ENCODE data around the gene SYNPR.

The SYNPR gene

DNA sequence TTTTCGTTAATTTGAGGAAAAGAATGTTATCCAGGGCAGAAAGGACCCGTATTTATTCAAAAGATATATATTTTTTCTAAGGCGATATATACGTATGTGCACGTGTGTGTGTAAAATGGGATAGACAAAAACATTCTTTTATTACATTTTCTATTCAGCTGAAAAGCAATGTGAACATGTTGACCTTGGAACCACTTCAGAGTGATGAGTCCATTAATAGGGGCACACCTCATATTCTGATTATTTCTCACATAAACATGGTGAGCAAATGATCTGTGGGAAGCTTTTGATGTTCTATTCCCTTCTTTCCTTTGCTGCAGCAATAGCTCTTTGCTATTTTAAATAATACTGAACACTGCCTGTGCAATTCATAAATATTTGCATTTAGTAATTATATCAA lies 87.6 kb downstream of the SYNPR start:
- no peak for DNase-seq (ENCODE audit: low read depth, low spot score)
- H3K27ac ChIP-seq, result no peak overlapping the region

DNA sequence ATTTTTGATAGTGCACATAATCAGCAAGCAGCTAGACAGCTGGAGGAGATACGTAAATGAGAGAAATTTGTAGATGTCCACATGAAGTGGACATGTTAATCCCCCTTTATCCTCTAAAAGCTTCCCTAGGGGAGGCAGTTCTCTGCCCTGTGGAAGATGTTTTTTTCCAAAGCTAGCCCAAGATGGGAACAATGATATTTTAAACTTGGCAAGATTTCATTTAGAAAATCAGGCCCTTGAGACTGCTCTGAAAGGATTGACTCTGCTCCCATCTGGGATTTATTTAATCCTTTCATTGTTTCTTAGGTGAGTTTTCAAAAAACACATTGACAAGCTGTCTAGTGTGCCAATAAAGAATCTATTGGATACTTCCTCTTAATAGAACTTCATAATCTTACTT lies 92.0 kb downstream of the SYNPR start:
- DNase-seq (ENCODE audit: low read depth, low spot score), result no peak
- no peak overlapping the region for H3K27ac ChIP-seq

- DNase-seq (ENCODE audit: low read depth, low spot score), result no peak
- H3K27ac ChIP-seq, result no peak overlapping the region
Observed at GRCh38 chr3:63383040-63383439, 104.9 kb downstream of the SYNPR start.

DNA sequence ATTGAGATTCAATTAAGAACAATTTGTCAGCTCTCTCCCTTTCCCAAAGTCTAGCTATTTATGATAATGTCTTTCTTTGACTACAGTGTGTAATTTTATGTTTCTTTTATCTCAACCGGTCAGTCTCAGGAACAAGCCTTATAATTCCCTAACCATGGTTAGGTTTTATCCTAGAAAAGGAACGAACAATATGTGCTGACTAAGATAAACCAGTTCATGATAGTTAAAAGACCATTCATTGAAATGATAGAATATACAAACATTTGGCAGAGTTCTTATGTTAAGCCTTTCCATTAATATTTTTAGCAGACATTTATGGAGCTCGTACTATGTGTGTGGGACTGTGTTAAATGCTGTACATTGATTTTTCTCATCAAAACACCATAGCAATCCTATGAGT lies 106.3 kb downstream of the SYNPR start:
- no peak overlapping the region for H3K27ac ChIP-seq
- DNase-seq (ENCODE audit: low read depth, low spot score), result no peak

GRCh38 chr3:63385629-63386028 lies 107.5 kb downstream of the SYNPR start:
- no peak overlapping the region for H3K27ac ChIP-seq
- no peak for DNase-seq (ENCODE audit: low read depth, low spot score)

- no peak for DNase-seq (ENCODE audit: low read depth, low spot score)
- H3K27ac ChIP-seq, result no peak overlapping the region
Observed at GRCh38 chr3:63386568-63386967, 108.5 kb downstream of the SYNPR start.

GRCh38 chr3:63387568-63387967 lies 109.5 kb downstream of the SYNPR start:
- no peak for DNase-seq (ENCODE audit: low read depth, low spot score)
- no peak overlapping the region for H3K27ac ChIP-seq

GRCh38 chr3:63390710-63391230 lies 112.7 kb downstream of the SYNPR start:
- no peak for DNase-seq (ENCODE audit: low read depth, low spot score)
- no peak overlapping the region for H3K27ac ChIP-seq

- no peak overlapping the region for H3K27ac ChIP-seq
- DNase-seq (ENCODE audit: low read depth, low spot score), result no peak
Observed at GRCh38 chr3:63395960-63396359, 117.9 kb downstream of the SYNPR start.

DNA sequence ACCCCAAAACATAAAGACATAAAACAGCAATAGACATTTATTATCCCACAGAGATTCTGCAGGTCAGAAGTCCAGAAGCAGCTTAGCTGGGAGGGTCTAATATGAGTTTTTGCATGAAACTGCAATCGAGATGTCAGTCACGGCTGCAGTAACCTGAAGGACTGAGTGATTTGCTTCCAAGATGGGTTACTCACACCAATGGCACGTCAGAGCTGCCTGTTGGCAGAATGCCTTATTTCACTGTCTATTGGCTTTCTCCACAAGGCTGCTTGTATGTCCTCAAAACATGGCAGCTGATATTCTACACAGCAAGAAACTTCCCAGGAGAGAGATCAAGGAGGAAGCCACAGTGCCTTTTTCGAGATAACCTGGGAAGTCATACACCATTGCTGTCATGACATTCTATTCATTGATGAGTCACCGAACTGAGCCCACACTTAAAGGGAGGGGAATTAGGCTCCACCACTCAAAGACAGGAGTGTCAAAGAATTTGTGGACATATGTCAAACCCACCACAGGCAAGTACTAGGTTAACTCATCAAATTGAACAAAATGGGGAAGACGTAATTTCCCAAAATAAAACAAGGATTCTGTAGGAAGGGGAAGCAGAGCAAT lies 122.2 kb downstream of the SYNPR start:
- no peak overlapping the region for H3K27ac ChIP-seq

DNA sequence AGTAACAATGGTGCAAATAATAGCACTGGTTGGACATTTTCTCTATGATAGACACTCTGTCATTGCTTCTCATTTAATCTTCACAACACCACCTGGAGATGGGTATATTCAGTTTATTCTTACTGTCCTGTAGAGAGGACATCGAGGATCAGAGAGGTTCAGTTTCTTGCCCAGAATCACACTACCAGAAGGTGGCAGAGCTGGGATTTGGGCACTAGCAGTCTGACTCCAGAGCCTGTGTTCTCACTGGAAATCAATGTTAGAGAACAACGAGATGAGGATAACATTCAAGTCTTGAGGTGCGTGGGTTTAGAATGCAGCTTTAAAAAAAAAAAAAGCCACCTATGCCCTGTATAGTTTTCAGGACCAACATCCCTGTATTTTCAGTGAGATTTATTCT lies 127.8 kb downstream of the SYNPR start:
- DNase-seq (ENCODE audit: low read depth, low spot score), result no peak
- H3K27ac ChIP-seq, result no peak overlapping the region

More for the DNA sequence above, 122.2 kb downstream of the SYNPR start:
- no peak for DNase-seq (ENCODE audit: low read depth, low spot score)

DNA sequence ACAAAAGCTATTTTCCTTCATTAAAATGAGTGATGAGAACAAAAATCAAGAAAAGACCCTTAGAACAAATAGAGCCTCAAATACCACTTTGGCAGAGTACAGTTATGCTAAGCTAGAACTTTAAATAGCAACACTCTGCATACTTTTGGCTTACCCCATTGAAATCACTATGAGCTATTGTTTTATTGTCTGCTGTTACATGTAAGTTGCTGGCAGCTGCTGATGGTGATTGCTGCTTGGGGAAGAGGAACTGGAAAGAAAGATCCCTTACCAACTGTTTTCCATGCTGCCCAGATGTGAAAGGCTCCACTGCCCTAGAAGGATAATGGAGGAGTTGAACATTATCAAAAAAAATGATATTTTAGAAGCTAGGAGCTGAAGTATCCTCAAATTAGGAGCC lies 135.4 kb downstream of the SYNPR start:
- no peak overlapping the region for H3K27ac ChIP-seq
- no peak for DNase-seq (ENCODE audit: low read depth, low spot score)

GRCh38 chr3:63414607-63415006 lies 136.5 kb downstream of the SYNPR start:
- no peak overlapping the region for H3K27ac ChIP-seq
- DNase-seq (ENCODE audit: low read depth, low spot score), result no peak

DNA sequence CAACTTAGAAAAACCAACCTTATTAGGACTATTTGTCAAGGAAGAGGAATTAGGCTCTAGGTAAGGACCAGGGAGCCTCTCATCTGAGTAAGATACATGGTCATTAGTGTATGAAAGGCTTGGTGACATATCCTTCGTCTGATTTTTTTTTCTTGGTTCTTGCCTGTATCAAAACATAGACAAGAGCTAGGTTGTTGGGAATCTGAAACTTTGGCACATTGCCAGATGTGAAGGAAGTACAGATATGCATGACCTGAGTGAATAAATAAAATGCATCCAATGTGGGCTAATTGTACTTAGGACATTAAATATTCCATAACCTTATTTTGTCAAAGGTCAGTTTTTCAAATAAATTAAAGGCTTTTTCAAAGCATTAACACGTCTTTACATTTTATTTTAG lies 151.8 kb downstream of the SYNPR start:
- DNase-seq (ENCODE audit: low read depth, low spot score), result no peak
- no peak overlapping the region for H3K27ac ChIP-seq

- no peak for DNase-seq (ENCODE audit: low read depth, low spot score)
- H3K27ac ChIP-seq, result no peak overlapping the region
Observed at GRCh38 chr3:63430875-63431274, 152.8 kb downstream of the SYNPR start.

GRCh38 chr3:63437858-63438257 lies 159.8 kb downstream of the SYNPR start:
- DNase-seq (ENCODE audit: low read depth, low spot score), result no peak
- no peak overlapping the region for H3K27ac ChIP-seq

- no peak for DNase-seq (ENCODE audit: low read depth, low spot score)
- H3K27ac ChIP-seq, result no peak overlapping the region
Observed at GRCh38 chr3:63438826-63439371, 160.8 kb downstream of the SYNPR start.

DNA sequence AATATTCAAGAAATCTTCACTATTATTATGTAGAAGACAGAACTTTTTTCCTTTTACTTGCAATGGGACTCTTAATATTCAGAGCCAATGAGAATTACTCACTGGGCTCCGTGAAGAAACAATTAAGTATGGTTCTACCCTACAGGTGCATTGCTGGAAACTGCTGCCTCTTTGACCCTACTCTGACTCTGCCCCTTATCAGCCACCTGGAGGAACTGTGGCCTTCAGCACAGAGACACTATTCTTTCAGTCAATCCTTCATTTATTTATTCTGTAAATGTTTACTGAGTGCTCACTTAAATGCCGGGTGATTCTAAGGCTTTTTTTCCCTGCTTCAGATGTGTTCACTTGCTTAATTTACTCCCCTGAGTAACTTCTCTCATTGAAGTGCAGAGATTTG lies 163.2 kb downstream of the SYNPR start:
- DNase-seq (ENCODE audit: low read depth, low spot score), result no peak
- H3K27ac ChIP-seq, result no peak overlapping the region

GRCh38 chr3:63442918-63443317 lies 164.8 kb downstream of the SYNPR start:
- DNase-seq (ENCODE audit: low read depth, low spot score), result no peak
- H3K27ac ChIP-seq, result no peak overlapping the region

GRCh38 chr3:63450023-63450422 lies 171.9 kb downstream of the SYNPR start:
- peak; percentile 44 for DNase-seq (ENCODE audit: low read depth, low spot score)
- H3K27ac ChIP-seq, result peak overlapping the region; percentile 30

- DNase-seq (ENCODE audit: low read depth, low spot score), result no peak
- H3K27ac ChIP-seq, result peak overlapping the region; percentile 30
Observed at GRCh38 chr3:63450634-63451363, 172.7 kb downstream of the SYNPR start.

DNA sequence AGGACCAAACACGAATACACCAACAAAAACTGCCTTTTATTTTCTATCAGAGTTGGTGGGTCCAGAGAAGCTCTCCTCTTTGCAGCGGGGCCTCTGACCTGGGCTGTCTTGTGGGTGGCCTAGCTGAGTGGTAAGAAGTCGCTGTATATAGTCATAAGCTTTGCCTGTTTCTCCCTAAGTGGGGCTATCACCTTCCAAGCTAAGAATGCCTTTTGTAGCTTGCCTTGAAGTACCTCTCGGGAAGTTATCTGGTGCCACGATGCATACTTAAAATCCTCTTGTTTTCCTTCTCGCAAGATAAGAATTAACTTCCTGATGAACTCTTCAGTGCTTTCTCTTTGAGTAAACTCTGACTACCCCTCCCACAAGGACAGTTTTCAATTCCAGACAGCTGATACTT lies 178.8 kb downstream of the SYNPR start:
- no peak for DNase-seq (ENCODE audit: low read depth, low spot score)
- H3K27ac ChIP-seq, result no peak overlapping the region

Measured in epithelial cell of prostate (primary cell).